ENCODE measurements around the gene CNPY4.
A peak's percentile ranks its signal among the peaks of the same experiment; 100 is the strongest.

Gene CNPY4

GRCh38 chr7:100093054-100093453, 26.4 kb upstream of the CNPY4 start:
- DNase-seq: no peak

- DNase-seq: no peak
Observed at GRCh38 chr7:100093498-100093897, 25.9 kb upstream of the CNPY4 start.

- no peak for DNase-seq
Observed at GRCh38 chr7:100093925-100094486, 25.4 kb upstream of the CNPY4 start.

GRCh38 chr7:100095289-100095688, 24.1 kb upstream of the CNPY4 start:
- no peak for DNase-seq

- no peak for DNase-seq
Observed at GRCh38 chr7:100095704-100096103, 23.7 kb upstream of the CNPY4 start.

GRCh38 chr7:100098913-100099312, 20.5 kb upstream of the CNPY4 start:
- DNase-seq: no peak

- DNase-seq: no peak
Observed at GRCh38 chr7:100099452-100099851, 20.0 kb upstream of the CNPY4 start.

- DNase-seq: peak; percentile 86
Observed at GRCh38 chr7:100100420-100101015, 18.9 kb upstream of the CNPY4 start.

- peak; percentile 95 for DNase-seq
Observed at GRCh38 chr7:100101016-100101862, 18.2 kb upstream of the CNPY4 start, which contains the start of the genes AP4M1 and MCM7. TSS of gene AP4M1 (plus strand) at chr7:100101643. CDS start at chr7:100101715, 72 bp downstream. TSS of gene MCM7 (minus strand) at chr7:100101397. CDS start at chr7:100101294, 103 bp downstream.

- DNase-seq: no peak
Observed at GRCh38 chr7:100102950-100103840, 16.2 kb upstream of the CNPY4 start.

- no peak for DNase-seq
Observed at GRCh38 chr7:100105534-100105933, 13.9 kb upstream of the CNPY4 start.

GRCh38 chr7:100106633-100107032, 12.8 kb upstream of the CNPY4 start:
- DNase-seq: no peak

- DNase-seq: no peak
Observed at GRCh38 chr7:100107125-100107737, 12.2 kb upstream of the CNPY4 start.

- DNase-seq: no peak
Observed at GRCh38 chr7:100107890-100108289, 11.5 kb upstream of the CNPY4 start.

- no peak for DNase-seq
Observed at GRCh38 chr7:100109521-100110163, 9.8 kb upstream of the CNPY4 start.

GRCh38 chr7:100111156-100111555, 8.3 kb upstream of the CNPY4 start:
- no peak for DNase-seq

- DNase-seq: no peak
Observed at GRCh38 chr7:100111914-100112313, 7.5 kb upstream of the CNPY4 start.

GRCh38 chr7:100115026-100115425, 4.4 kb upstream of the CNPY4 start:
- DNase-seq: no peak

GRCh38 chr7:100118388-100119071, 904 bp upstream of the CNPY4 start:
- DNase-seq: no peak

GRCh38 chr7:100119970-100120732, 717 bp downstream of the CNPY4 start:
- no peak for DNase-seq

- no peak for DNase-seq
Observed at GRCh38 chr7:100120733-100121036, 1.3 kb downstream of the CNPY4 start.
